Fibroblast of peridontal ligament (primary cell): ENCODE results near the gene CROCC2.

Experiments used
- DNase-seq: peaks from one replicate; pipeline ENCODE4 v3.0.0-alpha.2; 2010; ENCODE audit errors: extremely low read depth

Gene CROCC2

DNA sequence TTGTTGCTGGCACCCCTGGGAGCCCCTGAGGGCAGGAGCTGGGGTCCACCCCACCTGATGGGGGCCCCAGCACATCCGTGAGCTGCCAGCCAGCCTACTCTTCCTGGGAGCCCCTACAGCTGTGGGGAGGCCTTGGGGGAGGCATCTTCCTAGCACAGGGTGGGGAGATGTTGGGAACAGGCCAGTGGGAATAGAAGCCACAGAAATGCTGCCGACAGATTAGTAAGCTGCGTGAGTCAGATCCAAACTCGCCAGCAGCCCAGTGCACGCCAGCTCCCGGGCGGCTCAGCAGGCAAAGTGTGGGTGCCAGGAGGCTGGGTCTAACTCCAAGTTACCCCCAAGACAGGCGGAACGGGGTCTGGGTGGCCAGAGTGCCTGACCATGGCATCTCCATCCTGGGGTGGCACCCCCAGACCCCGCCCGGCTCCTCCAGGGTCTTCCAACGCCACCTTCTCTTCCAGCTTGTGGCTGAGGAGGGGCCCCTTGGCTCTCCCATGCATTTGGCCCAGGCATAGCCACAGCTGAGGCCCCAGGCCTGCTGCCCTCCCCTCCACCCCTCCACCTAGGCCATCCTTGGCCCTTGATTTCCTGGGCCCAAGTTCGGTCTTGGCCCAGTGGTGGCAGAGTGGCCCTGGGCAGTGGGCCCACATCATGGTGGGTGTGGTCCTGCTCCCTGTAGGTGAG, 15.3 kb downstream of the CROCC2 start:
- DNase-seq: peak; percentile 96

DNA sequence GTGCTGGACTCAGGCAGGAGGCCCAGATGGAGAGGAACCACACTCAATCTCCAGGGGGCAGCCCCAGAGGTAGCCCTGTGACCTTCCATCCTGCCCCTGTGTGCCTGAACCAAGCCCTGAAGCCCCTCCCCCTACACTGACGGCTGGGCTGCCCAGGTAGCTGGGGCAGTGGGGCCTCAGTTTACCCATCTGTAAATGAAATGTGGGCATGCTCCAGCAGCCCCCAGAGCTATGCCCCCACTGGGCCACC, 15.8 kb downstream of the CROCC2 start:
- DNase-seq: no peak

DNA sequence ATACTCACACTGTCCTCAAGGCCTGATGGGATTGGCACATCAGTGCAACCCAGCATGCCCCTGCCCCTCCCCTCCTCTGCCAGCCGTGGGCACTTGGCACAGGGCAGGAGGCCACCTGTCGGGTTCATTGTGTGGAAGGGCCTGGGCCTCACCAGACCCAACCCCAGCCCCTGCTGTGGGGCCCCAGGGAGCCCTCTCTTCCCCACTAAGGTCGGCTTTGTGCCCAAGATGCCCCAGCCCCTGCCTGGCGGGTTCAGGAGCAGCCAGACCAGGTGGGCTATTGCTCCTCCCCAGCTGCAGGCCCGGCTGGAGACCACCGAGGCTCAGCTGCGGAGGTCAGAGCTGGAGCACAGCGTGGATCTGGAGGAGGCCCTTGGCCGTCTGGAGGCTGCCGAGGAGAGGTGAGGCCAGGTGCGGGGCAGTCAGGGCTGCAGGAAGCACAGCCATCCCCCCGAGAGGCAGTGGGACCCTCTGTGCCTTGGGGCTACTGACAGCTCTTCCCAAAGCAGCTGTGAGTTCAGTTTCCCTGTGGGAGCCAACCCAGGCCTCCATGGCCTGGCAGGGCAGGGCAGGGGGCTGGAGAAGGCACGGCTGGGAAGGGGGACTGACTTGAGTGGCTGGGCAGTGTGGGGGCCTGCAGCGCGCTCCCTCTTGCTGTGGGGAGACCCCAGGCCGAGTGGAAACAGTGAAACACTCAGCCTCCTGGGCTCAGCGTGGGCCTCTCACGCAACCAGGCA, 16.3 kb downstream of the CROCC2 start:
- DNase-seq: no peak

DNA sequence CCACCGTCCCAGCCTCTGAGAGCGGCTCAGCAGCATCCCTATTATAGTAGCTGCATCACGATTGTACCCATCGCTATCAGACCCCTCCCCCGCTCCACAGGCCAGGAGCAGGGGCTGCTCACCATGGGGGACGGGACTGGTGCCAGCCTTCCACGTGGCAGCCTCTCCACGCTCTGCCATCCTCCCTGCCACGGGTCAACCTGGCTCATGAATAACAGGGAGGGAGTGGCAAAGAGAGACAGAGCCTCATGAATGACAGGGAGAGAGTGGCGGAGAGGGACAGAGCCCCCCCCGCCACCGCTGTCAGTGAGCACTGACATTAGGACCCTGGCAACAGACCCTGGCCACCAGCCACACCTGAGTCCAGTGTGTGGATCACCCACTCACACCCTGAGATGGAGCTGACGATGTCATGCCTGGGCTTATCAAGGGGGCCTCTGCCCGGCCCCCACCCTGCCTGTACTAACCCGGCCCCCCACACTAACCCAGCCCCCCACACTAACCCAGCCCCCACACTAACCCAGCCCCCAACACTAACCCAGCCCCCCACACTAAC, 16.9 kb downstream of the CROCC2 start:
- no peak for DNase-seq

DNA sequence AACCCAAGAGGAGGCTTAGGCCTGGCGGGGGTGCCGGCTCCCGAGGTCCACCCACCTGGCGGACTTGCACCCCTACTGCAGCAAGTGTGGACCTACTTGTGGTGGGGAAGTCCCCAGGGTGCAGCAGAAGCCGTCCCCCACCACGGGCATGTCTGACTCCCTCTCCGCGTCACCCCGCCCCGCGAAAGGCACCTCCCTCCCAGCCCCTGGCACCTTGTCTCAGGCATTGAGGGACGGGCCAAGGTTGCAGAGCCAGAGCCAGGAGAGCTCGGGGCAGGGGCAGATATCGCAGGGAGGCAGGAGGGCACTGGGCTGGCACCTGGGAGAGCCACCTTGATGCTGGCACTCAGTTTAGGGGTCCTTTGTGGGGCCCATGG, 19.0 kb downstream of the CROCC2 start:
- no peak for DNase-seq

DNA sequence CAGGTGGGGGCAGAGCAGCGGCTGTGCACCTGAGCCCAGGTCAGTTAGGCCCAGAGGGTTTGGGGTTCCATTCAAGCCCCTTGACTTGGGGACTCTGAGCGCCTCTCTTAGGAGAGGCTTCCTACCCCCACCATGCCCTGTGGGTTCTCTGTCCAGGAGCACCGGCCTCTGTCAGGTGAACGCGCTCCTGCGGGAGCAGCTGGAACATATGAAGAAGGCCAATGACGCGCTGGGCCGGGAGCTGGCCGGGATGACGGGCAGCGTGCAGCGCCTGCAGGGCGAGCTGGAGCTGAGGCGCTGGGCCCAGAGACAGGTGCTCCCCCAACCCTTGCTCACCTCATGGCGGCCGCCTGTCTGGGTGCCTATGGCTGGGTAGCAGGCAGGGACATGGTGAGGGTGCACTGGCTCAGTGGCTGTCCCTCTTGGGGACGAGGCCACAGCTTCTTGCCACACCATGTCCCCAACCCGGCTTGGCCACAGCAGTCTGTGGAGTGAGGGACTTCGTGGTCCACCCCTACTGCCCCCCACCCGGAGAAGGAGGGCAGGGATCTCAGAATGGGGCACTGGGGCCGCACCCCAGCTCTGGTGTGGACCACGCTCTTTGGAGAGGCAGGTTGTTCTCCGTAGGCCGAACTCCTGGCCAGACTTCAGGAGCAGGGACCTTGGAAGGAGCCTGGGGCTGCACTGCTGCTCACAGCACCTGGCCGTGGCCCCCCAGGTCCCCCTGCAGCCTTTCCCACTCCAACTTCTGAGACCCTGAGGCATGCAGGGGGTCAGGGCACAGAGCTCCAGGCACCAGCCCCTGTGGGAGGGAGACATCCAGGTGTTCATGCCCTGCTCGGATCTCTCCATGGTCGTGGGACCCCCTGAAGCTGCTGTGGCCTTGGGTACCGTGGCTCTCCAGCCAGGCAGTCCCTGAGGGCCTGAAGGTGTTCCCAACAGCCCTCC, 19.7 kb downstream of the CROCC2 start:
- no peak for DNase-seq

DNA sequence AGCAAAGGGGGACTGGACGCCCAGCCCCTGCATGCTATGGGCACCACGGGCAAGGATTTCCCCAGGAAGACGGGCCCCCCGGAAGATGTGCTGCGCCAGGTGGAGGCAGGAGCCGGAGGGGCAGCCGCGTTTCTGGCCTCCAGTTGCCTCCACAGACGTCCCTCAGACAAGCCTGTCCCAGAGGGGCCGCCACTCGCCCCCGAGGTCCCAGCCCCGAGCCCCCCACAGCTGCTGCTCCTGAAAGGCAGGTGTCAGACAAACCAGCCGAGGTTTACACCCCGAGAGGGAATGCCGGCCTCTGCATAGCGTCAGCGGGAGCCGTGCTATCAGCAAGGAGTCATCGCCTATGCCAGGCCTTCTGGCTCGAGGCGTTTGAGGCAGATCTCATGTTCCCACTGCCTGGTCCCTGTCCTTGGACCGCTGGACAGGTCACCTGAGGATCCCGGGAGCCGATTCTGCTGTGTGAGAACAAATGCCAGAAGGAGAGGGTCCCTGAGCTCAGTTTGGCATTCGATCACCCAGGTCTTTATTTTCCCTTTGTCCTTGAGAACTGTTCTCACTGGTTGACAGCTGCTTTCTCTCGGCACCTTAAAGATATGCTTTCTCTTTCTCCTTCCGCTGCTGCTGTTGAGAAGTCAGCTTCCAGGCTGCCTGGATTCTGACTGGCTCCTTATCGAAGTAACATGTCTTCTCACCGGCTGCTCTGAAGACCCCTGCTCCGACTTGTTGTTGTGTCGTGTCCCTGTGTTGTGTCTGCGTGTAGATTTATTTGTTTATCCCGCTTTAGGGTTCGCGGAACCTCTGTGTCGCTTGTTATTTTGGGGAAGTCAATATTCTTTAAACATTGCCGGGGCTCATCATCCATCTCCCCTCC, 20.6 kb downstream of the CROCC2 start:
- DNase-seq: no peak

DNA sequence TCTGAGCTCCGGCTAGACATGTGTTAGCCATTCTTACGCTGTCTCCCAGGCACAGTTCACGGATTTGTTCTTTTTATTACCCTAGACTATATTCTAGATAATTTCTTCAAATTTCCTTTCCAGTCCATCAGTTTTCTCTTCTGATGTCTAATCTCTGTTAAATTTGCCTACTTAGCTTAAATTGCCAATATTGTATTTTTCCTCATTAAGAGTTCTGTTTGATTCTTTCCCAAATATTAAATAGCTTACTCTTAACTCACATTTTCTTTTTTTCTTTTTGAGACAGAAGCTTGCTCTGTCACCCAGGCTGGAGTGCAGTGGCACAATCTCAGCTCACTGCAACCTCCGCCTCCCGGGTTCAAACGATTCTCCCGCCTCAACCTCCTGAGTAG, 21.2 kb downstream of the CROCC2 start:
- no peak for DNase-seq

DNA sequence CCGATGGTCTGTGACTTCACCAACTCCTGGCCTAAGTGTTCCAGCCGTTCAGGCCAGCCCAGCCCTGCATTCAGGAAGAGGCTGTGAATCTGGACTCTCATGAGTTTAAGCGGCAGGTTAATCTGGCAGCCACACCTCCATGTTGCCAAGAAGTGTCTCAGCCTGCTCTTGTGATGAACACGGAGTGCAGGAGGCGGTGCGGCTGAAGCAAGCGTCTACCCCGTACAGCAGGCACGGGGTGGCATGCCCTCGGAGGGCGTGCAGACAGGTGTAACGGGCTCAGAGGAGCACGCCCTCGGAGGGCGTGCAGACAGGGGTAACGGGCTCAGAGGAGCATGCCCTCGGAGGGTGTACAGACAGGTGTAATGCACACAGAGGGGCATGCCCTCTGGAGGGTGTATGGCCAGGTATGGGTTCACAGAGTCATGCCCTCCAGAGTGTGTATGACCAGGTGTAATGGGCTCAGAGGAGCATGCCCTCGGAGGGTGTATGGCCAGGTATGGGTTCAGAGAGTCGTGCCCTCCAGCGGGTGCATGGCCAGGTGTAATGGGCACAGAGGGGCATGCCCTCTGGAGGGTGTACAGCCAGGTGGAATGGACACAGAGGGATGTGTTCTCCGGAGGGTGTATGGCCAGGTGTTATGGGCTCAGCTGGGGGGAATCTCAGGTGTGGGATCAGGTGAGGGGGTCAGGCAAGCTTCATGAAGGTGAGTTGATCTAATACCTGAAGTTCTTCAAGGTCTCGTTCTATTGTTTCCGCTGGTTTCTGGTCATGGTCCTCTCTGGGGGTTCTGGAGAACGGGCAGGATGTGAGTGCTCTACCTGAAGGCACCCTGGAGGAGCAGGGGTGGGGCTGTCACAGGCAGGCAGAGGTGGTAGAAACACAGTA, 22.6 kb downstream of the CROCC2 start:
- DNase-seq: no peak

DNA sequence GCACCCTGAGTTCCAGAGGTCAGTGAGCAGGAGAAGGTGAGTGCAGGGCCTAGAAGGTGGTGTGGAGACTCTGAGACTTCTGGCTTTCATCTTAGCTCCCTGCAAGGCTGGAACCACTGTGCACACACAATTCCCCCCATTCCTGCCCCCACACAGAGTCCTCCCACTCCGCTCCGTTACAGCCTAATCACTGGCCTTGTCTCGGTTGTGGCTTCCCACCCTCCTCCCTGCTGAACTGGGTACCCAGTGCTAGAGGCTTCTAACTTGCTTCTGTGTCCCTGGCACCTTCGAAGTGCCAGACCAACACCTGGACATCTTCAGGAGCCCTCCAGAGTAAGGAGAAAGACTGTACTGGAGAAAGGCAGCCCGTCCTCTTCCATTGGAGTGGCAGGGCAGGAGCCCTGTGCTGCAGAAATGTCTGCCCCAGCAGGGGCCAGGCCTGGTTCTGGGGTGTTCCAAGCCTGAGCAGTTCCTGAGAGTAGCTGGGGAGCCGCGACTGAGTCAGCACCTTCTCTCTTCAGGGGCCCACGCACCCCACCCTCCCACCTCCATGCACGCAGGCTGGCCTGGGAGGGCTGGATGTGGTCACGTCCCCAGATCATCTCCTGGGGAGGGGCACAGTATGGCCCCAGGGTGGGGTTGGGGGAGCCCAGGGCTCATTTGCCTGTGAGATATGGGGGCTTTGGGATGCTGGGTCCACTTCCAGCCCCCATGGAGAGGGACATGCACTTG, 23.4 kb downstream of the CROCC2 start:
- no peak for DNase-seq

DNA sequence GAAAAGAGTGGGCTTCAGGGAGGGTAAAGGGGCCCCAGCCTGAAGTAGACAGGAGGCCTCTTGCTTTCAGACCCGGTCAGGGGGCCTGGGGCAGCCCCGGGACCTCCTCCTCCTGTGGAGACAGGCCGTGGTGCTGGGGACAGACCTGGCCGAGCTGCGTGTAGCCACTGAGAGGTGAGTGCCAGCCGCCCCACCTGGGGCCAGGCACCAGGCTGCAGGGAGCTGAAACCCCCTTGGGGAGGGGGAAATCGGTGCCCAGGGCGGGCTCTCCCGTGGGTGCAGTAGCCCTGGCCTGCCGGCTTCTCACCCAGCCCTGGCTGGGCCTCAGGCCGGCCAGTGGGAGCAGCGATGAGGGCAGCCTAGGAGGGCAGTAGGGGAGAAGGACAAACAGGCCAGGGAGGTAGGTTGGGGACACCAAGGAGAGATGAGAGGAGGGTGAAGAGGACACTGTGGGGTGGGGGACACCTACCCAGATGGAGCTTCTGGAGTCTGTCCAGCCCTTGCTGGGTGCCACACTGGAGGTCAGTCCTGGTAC, 24.0 kb downstream of the CROCC2 start:
- no peak for DNase-seq

DNA sequence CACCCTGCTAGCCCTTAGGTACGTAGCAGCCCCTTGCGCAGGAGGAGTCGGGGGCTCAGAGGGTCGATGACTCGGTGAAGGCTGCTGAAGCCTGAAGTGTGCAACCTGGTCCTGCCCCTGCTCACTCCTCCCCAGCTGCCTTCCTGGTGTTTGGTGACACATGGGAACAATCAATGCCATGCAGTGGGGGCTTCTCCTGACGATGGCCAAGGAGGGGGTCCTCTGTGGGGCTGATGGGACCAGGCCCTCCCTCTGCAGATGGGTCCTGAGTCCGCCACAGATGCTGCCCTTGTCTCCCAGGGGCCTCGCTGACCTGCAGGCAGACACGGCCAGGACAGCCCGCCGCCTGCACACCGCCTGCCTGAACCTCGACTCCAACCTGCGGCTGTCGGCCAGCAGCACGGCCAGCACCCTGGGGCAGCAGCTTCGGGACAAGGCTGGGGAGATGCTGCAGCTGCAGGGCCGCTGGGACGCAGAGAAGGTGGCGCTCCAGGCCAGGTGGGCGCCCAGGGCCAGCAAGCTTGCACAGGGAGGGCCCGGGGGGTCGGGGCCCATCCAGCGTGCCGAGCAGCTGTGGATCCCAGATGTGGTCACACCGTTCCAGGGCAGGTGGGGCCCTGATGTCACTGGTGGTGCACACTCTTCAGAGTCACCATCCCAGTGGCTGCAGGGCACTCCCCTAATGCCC, 24.6 kb downstream of the CROCC2 start:
- DNase-seq: no peak

DNA sequence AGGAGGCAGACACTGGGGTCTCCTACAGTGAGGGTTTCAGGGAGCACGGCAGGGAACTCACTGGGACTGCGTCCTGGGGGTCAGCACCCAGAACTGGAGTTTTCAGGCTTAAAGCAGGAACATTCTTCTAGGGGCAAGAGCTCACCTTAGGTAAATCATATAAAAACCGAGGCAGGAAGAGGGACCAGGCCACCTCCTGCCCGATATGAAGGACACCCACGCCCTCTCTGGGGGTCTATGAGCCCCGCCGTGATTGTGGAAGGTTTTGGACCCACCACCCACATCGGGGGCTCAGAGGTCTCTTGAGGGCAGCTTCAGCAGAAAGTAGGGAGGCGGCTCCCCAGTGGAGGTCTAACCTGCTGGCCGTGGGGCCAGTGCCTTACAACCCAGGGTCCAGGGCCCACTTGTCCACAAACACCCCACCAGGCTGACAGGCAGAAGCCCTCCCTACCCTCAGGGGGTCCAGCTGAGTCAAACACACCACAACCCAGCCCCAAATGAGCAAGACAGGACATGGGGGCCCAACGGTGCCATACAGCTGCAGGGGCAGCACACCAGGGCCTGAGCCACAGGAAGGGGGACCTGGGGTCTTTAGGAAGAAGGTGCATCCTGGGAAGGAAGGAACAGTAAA, 25.3 kb downstream of the CROCC2 start:
- DNase-seq: no peak

DNA sequence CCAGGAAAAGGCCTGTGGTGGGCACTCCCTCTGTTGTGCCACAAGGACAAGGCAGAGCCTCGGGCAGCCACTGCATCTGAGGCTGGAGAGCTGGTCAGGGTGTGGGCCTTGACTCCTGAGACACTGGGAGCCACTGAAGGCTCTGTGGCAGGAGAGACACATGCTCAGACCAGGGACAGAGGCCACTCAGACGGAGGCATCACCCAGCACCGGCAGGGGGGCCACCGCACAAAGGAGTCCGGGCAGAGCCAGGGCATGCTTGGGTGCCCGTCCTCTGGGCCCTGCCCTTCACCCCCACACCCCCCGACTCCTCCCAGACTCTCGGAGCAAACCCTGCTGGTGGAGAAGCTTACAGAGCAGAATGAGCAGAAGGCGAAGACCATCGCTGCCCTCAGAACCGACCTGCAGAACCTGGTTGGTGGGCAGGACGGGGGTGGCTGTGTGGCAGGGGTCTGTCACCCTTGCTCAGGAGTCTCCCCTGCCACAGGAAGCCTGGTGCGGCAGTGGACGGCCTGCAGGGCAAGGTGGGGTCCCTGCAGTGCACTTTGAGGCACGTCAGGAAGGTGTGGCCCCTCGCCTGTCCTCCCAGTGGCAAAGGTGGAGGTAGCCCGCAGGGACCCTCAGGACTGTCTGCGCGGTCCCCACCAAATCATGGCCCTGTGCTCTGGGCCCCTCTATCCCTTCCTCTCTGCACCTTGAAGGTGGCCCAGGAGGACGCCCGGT, 26.0 kb downstream of the CROCC2 start:
- no peak for DNase-seq

DNA sequence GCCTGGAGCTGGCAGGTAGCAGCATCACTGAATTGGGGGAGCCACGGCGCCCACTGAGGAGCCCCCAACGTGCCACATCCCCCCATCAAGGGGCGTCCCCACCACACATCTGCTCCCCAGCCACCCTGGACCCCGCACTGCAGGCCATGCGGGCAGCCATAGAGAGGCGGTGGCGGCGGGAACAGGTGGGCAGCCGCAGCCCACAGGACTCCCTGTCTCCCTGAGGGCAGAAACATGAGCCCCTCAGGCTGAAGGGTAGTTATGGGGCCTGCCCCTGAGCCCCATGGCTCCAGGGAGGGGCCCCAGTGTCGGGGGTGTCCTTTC, 26.6 kb downstream of the CROCC2 start:
- DNase-seq: no peak

DNA sequence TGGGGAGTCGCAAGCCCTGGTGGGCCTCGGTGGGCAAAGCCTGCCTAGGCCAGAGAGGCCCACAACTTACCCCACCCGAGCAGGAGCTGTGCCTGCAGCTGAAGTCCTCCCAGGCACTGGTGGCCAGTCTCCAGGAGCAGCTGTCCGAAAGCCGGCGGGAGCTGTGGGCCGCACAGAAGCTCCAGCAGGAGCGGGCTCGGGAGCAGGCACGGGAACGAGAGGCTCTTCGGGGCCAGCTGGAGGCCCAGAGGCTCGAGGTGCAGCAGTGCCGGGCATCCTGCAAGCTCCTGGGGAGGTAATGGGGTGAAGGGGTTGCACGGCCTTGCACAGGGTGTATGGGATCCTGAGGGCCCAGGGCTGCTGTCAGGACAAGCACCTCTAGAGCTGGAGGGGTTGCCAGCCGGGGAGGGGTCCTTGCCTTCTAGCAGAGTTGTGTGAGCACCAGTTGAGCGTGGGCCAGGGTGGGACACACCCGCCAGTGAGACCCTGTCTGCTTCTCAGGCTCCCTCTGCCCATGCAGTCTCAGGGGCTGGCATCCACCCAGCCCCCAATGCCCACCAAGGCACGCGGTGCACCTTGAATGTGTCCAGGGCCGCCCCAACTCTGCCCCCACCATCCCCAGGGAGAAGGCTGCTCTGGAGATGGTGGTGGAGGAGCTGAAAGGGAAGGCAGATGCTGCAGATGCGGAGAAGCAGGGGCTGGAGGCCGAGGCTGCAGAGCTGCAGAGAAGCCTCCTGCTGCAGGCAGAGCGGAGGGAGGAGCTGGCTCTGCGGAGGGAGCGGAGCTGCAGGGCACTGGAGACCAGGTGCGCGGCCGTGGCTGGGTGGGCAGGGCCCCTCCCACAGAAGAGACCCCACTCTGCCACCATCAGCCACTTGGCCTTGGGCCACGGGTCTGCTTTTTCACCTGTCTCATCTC, 27.2 kb downstream of the CROCC2 start:
- DNase-seq: no peak
